PC-9 (cell line): ENCODE measurements around the gene PCDHGA7.
"Not testable (repeated sequence)": the region's sequence is repeated elsewhere in the genome, so short reads cannot be mapped to it uniquely, and the experiment has no call there.

Experiments used
- EZH2 ChIP-seq: fragments of 200-600 bp; sonication (generic); IDR thresholded peaks from 2 replicates; pipeline ENCODE4 v1.8.0; 2017; ENCODE audit warnings: antibody characterized with exemption, low read depth
- TF ChIP-seq, protein P1 (sequence below): fragments of 200-600 bp; sonication (generic); conservative IDR thresholded peaks from 2 replicates; pipeline ENCODE4 v1.6.1; 2017; ENCODE audit warnings: mixed run types, antibody characterized with exemption, mild to moderate bottlenecking, moderate library complexity

GRCh38 chr5:141417494-141418172 is 35.1 kb downstream of the PCDHGA7 start, which contains the start of gene PCDHGB7:
- TF ChIP-seq, protein P1, sequence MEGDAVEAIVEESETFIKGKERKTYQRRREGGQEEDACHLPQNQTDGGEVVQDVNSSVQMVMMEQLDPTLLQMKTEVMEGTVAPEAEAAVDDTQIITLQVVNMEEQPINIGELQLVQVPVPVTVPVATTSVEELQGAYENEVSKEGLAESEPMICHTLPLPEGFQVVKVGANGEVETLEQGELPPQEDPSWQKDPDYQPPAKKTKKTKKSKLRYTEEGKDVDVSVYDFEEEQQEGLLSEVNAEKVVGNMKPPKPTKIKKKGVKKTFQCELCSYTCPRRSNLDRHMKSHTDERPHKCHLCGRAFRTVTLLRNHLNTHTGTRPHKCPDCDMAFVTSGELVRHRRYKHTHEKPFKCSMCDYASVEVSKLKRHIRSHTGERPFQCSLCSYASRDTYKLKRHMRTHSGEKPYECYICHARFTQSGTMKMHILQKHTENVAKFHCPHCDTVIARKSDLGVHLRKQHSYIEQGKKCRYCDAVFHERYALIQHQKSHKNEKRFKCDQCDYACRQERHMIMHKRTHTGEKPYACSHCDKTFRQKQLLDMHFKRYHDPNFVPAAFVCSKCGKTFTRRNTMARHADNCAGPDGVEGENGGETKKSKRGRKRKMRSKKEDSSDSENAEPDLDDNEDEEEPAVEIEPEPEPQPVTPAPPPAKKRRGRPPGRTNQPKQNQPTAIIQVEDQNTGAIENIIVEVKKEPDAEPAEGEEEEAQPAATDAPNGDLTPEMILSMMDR: peak; percentile 73
- TF ChIP-seq EZH2: not testable (repeated sequence)
